Left renal cortex interstitium (tissue), 4 donors: Measurements from ENCODE around the gene LRRTM2. TPM values are rescaled to one million over a fixed set of nuclear protein-coding genes. Genes with fewer than 3 reads are reported as not detected.
"Not testable (repeated sequence)": the region's sequence is repeated elsewhere in the genome, so short reads cannot be mapped to it uniquely, and the experiment has no call there.

Experiments
- DNase-seq, 4 donors: peaks; one replicate each; pipeline ENCODE4 v3.0.0-alpha.2; 2013; ENCODE audit warnings: low read depth in 4 of 4, low spot score in 2 of 4, missing footprints in 1 of 4
- polyA plus RNA-seq, 4 donors: library from polyadenylated mRNA; unstranded; fragments of 120-200 nt; gene quantifications; one replicate each; pipeline ENCODE4 v1.2.1, GENCODE V29; 2013; ENCODE audit not compliant: insufficient read length in 4 of 4

The LRRTM2 gene
- polyA plus RNA-seq, 4 donors, result 1.8 to 3.0 (median 2.2) TPM

GRCh38 chr5:138843316-138844124 is 31.6 kb downstream of the LRRTM2 start:
- DNase-seq, result no peak

GRCh38 chr5:138841531-138841930 is 33.6 kb downstream of the LRRTM2 start:
- no peak for DNase-seq

GRCh38 chr5:138840103-138840502 is 35.0 kb downstream of the LRRTM2 start:
- no peak for DNase-seq

DNA sequence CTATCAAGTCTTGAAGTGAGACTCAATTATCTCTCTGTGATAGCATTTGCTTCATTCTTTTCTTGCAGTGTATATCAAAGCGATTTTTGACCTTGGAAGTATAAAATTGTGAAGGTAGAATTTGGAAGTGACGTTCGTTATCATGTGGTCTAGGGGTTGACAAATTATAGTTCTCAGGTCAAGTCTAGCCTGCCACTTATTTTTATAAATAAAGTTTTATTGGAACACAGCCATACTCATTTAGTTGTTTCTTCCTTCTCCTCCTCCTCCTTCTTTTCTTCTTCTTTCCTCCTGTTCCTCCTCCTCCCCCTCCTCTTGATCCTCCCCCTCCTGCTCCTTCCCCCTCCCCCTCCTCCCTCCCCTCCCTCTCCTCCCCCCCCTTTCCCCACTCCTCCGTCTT is 38.0 kb downstream of the LRRTM2 start:
- no peak for DNase-seq

GRCh38 chr5:138834853-138835252 is 40.3 kb downstream of the LRRTM2 start:
- not testable (repeated sequence) for DNase-seq

- DNase-seq, result no peak
Measured at GRCh38 chr5:138833726-138834480, 41.2 kb downstream of the LRRTM2 start.

DNA sequence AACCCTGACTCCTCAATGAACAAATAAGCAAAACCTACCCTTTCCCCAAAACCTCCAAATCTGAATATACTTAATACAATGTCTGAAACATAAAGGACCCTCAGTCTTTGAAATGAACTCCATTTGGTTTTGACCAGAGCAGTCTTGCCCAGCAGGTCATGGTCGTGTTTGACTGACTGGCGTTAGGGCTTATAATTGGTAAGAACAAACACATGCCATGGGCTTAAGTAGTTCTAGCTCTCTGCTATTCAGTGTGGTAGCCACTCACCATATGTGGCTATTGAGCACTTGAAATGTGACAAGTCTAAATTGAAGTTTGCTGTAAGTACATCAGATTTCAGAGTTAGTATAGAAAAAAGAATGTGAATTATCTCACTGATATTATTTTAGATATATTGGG is 42.1 kb downstream of the LRRTM2 start:
- DNase-seq, result no peak

DNA sequence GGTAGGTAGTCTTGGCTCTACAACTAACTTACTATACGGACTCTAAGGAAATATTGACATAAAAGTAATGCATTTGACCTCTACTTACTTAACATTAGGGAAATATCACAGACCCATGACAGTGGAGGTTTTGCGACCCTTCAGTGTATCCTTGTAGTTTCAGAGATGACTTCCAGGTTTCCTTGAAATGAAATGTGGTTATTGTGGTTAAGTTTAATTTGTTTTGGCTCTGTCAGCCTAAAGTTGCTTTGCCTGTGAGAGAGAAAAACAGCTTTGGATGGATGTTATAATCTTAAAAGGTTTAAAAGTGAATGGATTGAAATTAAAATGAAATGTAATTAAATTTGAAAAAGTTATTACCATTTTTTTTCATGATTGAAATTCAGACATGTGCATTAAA is 42.9 kb downstream of the LRRTM2 start:
- DNase-seq, result no peak

- no peak for DNase-seq
Measured at GRCh38 chr5:138831703-138832102, 43.4 kb downstream of the LRRTM2 start.

- no peak for DNase-seq
Measured at GRCh38 chr5:138829341-138829740, 45.8 kb downstream of the LRRTM2 start.

DNA sequence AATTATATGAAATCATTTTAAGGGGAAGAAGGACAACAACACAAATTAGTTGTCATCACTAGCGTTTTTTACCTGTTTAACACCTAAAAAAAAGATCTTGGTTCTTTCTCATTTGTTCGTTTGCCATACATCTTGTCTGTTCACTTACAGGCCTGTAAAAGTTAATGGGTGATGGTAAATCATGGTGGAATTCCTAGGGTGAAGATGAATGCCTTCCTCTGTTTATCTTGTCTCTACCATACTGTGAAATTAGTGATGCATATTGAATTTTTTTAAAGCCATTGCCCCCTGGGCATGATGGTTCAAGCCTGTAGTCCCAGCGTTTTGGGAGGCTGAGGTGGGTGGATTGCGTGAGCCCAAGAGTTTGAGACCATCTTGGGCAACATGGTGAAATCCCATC is 46.6 kb downstream of the LRRTM2 start:
- DNase-seq, result no peak

DNA sequence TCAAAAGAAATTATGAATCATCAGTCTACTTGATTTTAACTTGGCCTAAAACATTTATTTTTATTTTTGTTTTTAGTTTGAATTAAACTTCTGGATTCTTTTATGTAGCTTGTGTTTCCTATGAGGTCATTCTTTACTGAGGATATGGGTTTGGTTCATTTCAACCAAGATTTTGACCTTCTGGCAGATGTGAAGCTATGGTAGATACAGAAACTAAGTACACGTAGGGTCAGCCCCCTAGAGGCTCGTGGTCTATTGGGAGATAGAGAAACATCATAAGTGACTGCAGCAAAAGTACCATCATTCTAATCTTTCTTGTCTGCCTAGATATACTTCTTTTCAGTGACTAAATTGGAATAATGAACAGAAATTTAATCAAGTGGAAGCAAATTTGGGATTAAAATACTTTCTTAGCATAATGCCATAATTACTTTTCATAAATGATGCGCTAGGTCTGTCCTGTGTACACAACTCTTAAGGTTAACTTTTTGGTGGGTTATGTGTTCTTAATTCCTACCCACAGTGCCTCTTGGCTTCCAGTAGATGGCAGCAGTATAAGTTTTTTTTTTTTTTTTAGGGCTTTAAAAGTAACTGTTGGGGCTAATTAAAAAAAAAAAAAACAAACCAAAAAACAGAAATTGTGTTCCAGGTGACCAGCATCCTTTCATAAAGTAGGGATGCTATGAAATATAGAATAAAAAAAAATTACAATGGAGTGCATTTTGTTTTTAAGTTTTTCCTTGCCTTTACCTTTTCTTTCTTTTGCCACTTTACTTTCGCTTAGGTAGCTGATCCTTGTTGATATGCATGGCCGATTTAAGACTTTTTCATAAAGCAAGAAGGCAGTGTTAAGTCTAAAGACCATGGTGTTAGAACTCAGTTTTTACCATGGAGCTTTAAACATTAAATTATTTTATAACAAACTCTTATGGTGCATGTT is 49.9 kb downstream of the LRRTM2 start:
- no peak for DNase-seq

DNA sequence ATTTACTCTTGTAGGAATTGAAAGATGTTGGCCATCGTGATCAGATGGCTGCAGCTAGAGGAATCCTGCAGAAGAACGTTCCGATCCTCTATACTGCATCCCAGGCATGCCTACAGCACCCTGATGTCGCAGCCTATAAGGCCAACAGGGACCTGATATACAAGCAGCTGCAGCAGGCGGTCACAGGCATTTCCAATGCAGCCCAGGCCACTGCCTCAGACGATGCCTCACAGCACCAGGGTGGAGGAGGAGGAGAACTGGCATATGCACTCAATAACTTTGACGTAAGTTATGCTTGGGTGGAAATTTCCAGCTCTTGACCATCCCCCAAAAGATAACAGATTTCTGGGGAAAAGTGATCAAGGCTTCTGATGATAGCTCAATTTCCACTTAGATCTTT is 50.6 kb downstream of the LRRTM2 start:
- no peak for DNase-seq

DNA sequence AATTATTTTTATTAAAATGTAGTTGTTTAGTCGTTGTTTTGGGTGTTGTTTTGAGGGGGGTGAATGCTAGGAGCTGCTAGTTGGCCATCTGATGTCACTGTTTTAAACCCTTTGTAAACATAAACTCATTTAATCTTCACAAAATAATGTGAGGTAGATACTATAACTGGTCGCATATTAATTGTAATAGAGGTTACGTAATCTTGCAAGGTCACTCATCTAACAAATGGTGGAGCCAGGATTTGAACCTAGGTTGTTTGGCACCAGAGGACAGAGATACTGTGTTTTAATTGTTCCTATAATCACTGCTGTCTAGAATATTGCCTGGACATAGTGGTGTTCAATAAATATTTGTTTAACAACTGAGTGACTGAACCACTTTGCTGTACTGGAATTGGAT is 54.4 kb downstream of the LRRTM2 start:
- DNase-seq, result no peak

- no peak for DNase-seq
Measured at GRCh38 chr5:138819081-138819480, 56.1 kb downstream of the LRRTM2 start.

Other genes starting within 250 kb of the LRRTM2 start
- 100 to 1,000 TPM; 383 to 405 (median 391) TPM for gene CTNNA1, start 121.9 kb downstream of the LRRTM2 start, polyA plus RNA-seq